Heart right ventricle (tissue), 16 donors: ENCODE measurements around the gene ZNF267. TPM values are rescaled to one million over a fixed set of nuclear protein-coding genes. Genes with fewer than 3 reads are reported as not detected.
"Not testable (repeated sequence)": the region's sequence is repeated elsewhere in the genome, so short reads cannot be mapped to it uniquely, and the experiment has no call there.

Experiments
- ATAC-seq, 8 donors: fragments of 200-7000 bp; cut with Tn5 transposase; one replicate each; pipeline ENCODE4 v1.9.1; 2020; ENCODE audit warnings: mild to moderate bottlenecking in 8 of 8, moderate library complexity in 8 of 8, moderate number of reproducible peaks in 1 of 8
- DNase-seq, 2 donors: peaks; one replicate each; pipeline ENCODE4 v3.0.0-alpha.2; 2020
- H3K27ac ChIP-seq, 10 donors: fragments of 200-600 bp; sonication (generic) in 2 of 10; one replicate each; pipeline versions ENCODE4 v1.5.0 to v1.8.0; 2020 to 2022; ENCODE audit warnings: mild to moderate bottlenecking in 3 of 10
- H3K27me3 ChIP-seq, 7 donors: fragments of 200-600 bp; one replicate each; pipeline ENCODE4 v1.8.0; 2021 to 2022; ENCODE audit warnings: mild to moderate bottlenecking in 2 of 7
- H3K36me3 ChIP-seq, 9 donors: fragments of 200-600 bp; sonication (generic) in 1 of 9; one replicate each; pipeline versions ENCODE4 v1.5.0 to v1.8.0; 2020 to 2022; ENCODE audit warnings: mild to moderate bottlenecking in 2 of 9
- H3K4me1 ChIP-seq, 9 donors: fragments of 200-600 bp; sonication (generic) in 1 of 9; one replicate each; pipeline versions ENCODE4 v1.5.0 to v1.8.0; 2020 to 2022; ENCODE audit warnings: mild to moderate bottlenecking in 4 of 9
- H3K4me3 ChIP-seq, 10 donors: fragments of 200-600 bp; sonication (generic) in 2 of 10; one replicate each; pipeline versions ENCODE4 v1.5.0 to v1.8.0; 2020 to 2022; ENCODE audit warnings: mild to moderate bottlenecking in 7 of 10, moderate library complexity in 2 of 10
- H3K9me3 ChIP-seq, 11 donors: fragments of 200-600 bp in 10 of 11; sonication (generic) in 2 of 11; one replicate each; pipeline versions ENCODE4 v1.5.0 to v1.8.0; 2013 to 2022; ENCODE audit warnings: mild to moderate bottlenecking in 2 of 11, control low read depth in 1 of 11, moderate library complexity in 1 of 11
- WGBS, 2 donors: extraction: QIAGEN DNeasy Blood & Tissue Kit; methylation state at CpG; one replicate each; pipeline ENCODE4 v1.1.7; 2013; ENCODE audit warnings: inconsistent platforms in 1 of 2; 5-methylcytosine and 5-hydroxymethylcytosine counted together
- intact Hi-C, 10 donors: fragments of 100-400 bp; cut with DNase I; formaldehyde crosslinking; loops; one replicate each; pipeline versions ENCODE4 v1.11.1 to v1.14.2; 2022
- polyA plus RNA-seq, 2 donors: library from polyadenylated mRNA; stranded (reverse); fragments of 200-250 nt; gene quantifications; one replicate each; pipeline ENCODE4 v1.2.3, GENCODE V29; 2013
- total RNA-seq, 10 donors: library from RNA; stranded (reverse); fragmentation: NEBNext Ultra II Directional in 3 of 10; extraction: Animal tissue kit (Norgen Biotek cat#: 25700) in 3 of 10; gene quantifications; one replicate each; pipeline versions ENCODE4 v1.2.1 to v1.2.4, GENCODE V29; 2021 to 2023
- TF ChIP-seq, protein P1 (sequence below), 9 donors: fragments of 200-600 bp; sonication (generic) in 2 of 9; IDR thresholded peaks; one replicate each; pipeline versions ENCODE4 v1.5.0 to v1.8.0; 2021 to 2022; ENCODE audit warnings: antibody characterized with exemption in 9 of 9, mild to moderate bottlenecking in 5 of 9, moderate library complexity in 1 of 9
- donor health status: Arrhythmogenic right ventricular cardiomyopathy.
- donor health status: ischemic (EF 13 %, LVEDD 7.1; RV severe dilation, severe dysfunction).
- donor health status: healthy with polysubstance abuse.
- donor health status: DM: no; HTN: yes; CAD: no.
- donor health status: DM: no; HTN: no; CAD: no.
- donor health status: ischemic (EF 25% LVEDD 6.9; RV normal size, moderate dysfunction).
- donor health status: ischemic (EF 25% LVEDD 5.7; RV mildly dilated, moderate dysfunction).
- donor health status: healthy.
- donor health status: DM: yes; HTN: yes; CAD: no.
- donor health status: Ischemic cardiomyopathy.
- donor health status: ischemic (EF 35%, LVEDD 5.7; RV mildly dilated, moderate dysfunction).
- donor health status: nonischemic (EF 11% LVEDD 7.7; RV severe dilation, severe dysfunction).
- donor health status: DM: yes; HTN: yes; CAD: no.
- donor health status: PGD.
- donor health status: ischemic (EF 29% LVEDD 5.4; RV normal size, mild dysfunction).
- donor health status: nonischemic (EF 23%, LVEDD 6.1; RV moderate dilation, normal function).

The ZNF267 gene
- total and polyA plus RNA-seq, 12 donors, result 1.5 to 13.5 (median 5.4) TPM

DNA sequence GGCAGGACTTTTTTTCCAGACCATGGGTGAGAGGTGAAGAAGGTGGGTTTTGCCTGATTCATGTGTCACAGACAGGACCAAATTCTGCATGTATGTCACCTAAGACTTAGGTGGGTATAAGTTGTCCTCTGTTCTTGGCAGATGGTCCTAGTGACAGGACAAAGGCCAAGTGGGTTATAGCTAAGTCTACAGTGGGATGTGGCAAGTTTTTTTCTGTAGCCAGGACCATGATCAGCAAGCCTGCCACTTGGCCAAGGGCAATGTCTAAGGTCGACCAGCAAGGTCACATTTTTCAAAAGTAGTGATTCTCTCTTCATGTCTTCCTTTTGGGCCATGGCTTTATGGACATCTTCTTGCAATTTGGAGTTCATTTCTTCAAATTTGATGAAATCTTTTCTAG, 20.2 kb downstream of the ZNF267 start:
- no peak for ATAC-seq
- H3K9me3 ChIP-seq, result peaks cover 0 to 69% (median 16%) of the 10 kb centered on the region in 11 donors
- H3K36me3 ChIP-seq, result peaks cover 0 to 100% (median 61%) of the 10 kb centered on the region in 9 donors

DNA sequence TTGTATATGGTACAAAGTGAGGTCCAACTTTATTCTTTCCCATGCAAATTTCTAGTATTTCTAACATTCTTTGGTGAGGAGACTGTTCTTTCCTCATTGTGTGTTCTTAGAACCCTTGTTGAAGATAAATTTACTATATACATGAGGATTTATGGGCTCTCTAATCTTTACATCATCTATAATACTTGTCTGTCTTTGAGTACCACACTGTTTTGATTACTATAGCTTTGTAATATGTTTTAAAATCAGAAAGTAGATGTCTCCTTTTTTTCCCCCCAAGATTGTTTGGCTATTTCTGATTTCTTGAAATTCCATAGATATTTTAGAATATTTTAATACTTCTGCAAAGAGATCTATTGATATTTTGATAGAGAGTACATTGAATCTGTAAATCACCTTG, 23.7 kb downstream of the ZNF267 start:
- intact Hi-C loops, result no loop called here
- no peak overlapping the region for H3K27ac ChIP-seq
- peaks cover 0 to 8% (median 0%) of the 10 kb centered on the region in 9 donors for H3K4me1 ChIP-seq
- ATAC-seq, result no peak
- no peaks in the 10 kb centered on the region for H3K27me3 ChIP-seq
- TF ChIP-seq, protein P1, sequence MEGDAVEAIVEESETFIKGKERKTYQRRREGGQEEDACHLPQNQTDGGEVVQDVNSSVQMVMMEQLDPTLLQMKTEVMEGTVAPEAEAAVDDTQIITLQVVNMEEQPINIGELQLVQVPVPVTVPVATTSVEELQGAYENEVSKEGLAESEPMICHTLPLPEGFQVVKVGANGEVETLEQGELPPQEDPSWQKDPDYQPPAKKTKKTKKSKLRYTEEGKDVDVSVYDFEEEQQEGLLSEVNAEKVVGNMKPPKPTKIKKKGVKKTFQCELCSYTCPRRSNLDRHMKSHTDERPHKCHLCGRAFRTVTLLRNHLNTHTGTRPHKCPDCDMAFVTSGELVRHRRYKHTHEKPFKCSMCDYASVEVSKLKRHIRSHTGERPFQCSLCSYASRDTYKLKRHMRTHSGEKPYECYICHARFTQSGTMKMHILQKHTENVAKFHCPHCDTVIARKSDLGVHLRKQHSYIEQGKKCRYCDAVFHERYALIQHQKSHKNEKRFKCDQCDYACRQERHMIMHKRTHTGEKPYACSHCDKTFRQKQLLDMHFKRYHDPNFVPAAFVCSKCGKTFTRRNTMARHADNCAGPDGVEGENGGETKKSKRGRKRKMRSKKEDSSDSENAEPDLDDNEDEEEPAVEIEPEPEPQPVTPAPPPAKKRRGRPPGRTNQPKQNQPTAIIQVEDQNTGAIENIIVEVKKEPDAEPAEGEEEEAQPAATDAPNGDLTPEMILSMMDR (IDR thresholded peaks at IDR 0.05), result no peak
- no peak for DNase-seq
- H3K9me3 ChIP-seq, result peaks cover 0 to 68% (median 16%) of the 10 kb centered on the region in 11 donors
- H3K36me3 ChIP-seq, result peaks cover 0 to 89% (median 47%) of the 10 kb centered on the region in 9 donors
- H3K4me3 ChIP-seq, result no peak overlapping the region

More for the DNA sequence above, 20.2 kb downstream of the ZNF267 start:
- H3K4me1 ChIP-seq, result peaks cover 0 to 10% (median 0%) of the 10 kb centered on the region in 9 donors
- TF ChIP-seq, protein P1 (IDR thresholded peaks at IDR 0.05), result no peak
- 94 to 95% methylated on average over 1 of the region's 1 CpG for WGBS, 2 donors
- no peak for DNase-seq
- no peaks in the 10 kb centered on the region for H3K27me3 ChIP-seq
- H3K4me3 ChIP-seq, result no peak overlapping the region
- H3K27ac ChIP-seq, result no peak overlapping the region
- intact Hi-C loops, result no loop called here

DNA sequence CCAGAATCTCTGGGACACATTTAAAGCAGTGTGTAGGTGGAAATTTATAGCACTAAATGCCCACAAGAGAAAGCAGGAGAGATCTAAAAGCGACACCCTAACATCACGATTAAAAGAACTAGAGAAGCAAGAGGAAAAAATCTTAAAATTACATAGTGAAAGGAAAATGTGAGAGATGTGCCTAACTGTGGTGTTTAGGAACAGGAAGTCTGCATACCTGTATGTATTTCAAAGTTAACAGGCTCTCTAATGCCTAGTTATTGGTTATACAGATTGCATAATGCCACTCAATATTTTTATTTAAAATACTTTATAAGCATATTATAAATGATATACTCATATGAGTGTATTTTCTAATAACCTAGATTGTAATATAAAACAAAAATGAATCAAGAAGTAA, 25.9 kb downstream of the ZNF267 start:
- TF ChIP-seq, protein P1 (IDR thresholded peaks at IDR 0.05), result no peak

DNA sequence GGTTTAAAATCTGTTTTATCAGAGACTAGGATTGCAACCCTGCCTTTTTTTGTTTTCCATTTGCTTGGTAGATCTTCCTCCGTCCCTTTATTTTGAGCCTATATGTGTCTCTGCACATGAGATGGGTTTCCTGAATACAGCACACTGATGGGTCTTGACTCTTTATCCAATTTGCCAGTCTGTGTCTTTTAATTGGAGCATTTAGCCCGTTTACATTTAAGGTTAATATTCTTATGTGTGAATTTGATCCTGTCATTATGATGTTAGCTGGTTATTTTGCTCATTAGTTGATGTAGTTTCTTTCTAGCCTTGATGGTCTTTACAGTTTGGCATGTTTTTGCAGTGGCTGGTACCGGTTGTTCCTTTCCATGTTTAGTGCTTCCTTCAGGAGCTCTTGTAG, 31.0 kb downstream of the ZNF267 start:
- H3K27me3 ChIP-seq, DNase-seq, intact Hi-C loops, ATAC-seq, H3K4me1 ChIP-seq, H3K4me3 ChIP-seq, H3K27ac ChIP-seq: not testable (repeated sequence)
- 94 to 96% methylated on average over 3 of the region's 3 CpGs for whole genome bisulfite sequencing, 2 donors
- peaks cover 0 to 87% (median 42%) of the 10 kb centered on the region in 11 donors for H3K9me3 ChIP-seq
- H3K36me3 ChIP-seq, result peaks cover 0 to 72% (median 15%) of the 10 kb centered on the region in 9 donors

More for the DNA sequence above, 25.9 kb downstream of the ZNF267 start:
- peaks cover 0 to 78% (median 32%) of the 10 kb centered on the region in 9 donors for H3K36me3 ChIP-seq
- ATAC-seq, result no peak
- no peak overlapping the region for H3K27ac ChIP-seq
- 98% methylated on average over 2 of the region's 2 CpGs for WGBS, 2 donors
- intact Hi-C loops, result no loop called here
- H3K9me3 ChIP-seq, result peaks cover 0 to 84% (median 23%) of the 10 kb centered on the region in 11 donors
- DNase-seq, result no peak
- no peaks in the 10 kb centered on the region for H3K27me3 ChIP-seq
- peaks cover 0 to 5% (median 0%) of the 10 kb centered on the region in 9 donors for H3K4me1 ChIP-seq
- no peak overlapping the region for H3K4me3 ChIP-seq

DNA sequence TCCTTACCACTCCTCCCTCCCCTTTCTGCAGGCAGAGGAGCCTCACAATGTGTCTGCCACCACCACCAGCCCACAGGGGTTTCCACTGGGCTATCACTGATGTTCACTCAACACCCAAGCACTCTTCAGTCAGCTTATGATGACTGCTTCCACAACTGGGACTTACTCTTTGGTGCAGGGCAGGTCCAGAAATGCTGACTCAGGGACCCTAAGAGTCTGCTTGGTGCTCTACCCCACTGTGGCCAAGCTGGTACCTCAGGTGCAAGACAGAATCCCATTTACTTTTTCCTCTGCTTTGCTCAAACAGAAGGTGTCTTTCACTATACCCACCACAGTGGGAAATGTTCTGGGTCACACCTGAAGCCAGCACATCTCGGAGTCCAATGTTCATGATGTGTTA, 40.1 kb downstream of the ZNF267 start:
- DNase-seq, result no peak
- Histone ChIP-seq H3K27me3 (no peaks in the 10 kb centered on the region), H3K4me1 (no peaks in the 10 kb centered on the region), H3K9me3 (peaks cover 3 to 100% (median 100%) of the 10 kb centered on the region in 11 donors), H3K4me3 (no peak overlapping the region), H3K36me3 (peaks cover 5 to 99% (median 34%) of the 10 kb centered on the region in 9 donors), H3K27ac (no peak overlapping the region)
- WGBS, 2 donors, result 96 to 100% methylated on average over 1 of the region's 1 CpG
- ATAC-seq, result no peak
- intact Hi-C loops, result no loop called here
- TF ChIP-seq, protein P1 (IDR thresholded peaks at IDR 0.05), result no peak
